ENCODE data around the gene GABRG1.

Gene GABRG1

DNA sequence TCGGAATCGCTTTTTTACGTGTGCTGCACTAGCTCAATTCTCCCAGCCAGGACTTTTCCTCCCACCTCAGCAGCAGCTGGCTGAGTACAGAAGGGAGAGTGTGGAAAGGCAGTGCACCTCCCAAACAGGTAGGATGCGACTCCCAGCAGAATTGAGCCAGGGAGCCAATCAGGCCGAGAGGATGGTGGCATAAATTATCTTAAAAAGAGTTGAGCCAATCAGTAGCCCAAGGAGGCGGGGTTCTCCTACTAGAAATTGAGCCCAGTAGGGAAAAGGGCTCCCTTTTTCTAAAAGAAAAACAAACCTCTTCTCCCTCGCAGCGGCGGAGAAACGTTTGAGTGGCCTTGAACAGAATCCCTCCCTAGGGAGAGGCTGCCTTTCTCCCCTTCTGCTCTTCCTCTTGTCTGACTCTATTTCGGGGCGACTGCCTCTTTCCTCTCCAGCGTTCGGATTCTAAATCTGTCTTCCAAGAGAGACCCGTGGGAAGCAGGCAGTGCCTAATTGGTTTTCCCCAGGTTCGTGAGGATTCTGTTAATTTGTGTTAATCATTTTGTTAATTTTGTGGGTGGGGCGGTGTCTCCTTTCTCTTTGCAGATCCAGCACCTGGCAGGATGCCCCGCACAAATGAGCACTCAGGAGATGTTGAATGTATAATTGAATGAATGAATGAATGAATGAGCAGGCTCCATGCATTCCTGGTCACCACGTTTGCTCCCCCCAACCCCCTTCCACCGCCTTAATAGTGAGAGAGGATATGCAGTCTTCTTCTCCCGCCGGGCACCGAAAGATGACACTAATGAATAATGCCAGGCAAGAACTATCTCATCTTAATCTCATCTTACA lies at the start of gene GABRG1:
Gene GABRG1 (minus strand): TSS at position 142 of the 843 bp plus-strand sequence. CDS start 141 bp downstream, at position 1.
- DNase-seq, result no peak

DNA sequence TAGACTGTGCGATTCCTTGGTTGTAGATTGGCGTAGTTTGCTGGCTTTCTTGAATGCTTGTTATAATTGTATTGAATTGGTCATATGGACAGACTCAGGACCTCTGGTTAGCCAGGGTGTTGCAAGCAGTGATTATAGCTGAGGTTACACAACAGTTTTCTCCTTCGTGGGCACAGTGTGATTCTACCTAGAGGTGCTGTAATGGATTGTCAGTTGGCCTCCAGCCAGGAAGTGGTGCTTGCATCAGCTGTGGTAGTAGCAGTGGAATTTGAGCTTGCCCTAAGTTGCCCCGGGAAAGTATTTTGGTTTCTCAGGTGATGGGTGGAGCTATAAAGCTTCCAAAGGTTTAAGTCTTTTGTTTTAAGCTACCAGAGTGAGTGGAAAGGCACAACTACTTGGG lies 23.1 kb upstream of the GABRG1 start:
- no peak for DNase-seq

GRCh38 chr4:46131498-46132057 lies 7.7 kb upstream of the GABRG1 start:
- no peak for DNase-seq

GRCh38 chr4:46124773-46125413 lies 1.0 kb upstream of the GABRG1 start:
- DNase-seq, result no peak

- no peak for DNase-seq
Measured at GRCh38 chr4:46081674-46082073, 42.2 kb downstream of the GABRG1 start.

- no peak for DNase-seq
Measured at GRCh38 chr4:46081248-46081647, 42.6 kb downstream of the GABRG1 start.

GRCh38 chr4:46073778-46074177 lies 50.1 kb downstream of the GABRG1 start:
- no peak for DNase-seq

GRCh38 chr4:46051392-46051791 lies 72.5 kb downstream of the GABRG1 start:
- no peak for DNase-seq

DNA sequence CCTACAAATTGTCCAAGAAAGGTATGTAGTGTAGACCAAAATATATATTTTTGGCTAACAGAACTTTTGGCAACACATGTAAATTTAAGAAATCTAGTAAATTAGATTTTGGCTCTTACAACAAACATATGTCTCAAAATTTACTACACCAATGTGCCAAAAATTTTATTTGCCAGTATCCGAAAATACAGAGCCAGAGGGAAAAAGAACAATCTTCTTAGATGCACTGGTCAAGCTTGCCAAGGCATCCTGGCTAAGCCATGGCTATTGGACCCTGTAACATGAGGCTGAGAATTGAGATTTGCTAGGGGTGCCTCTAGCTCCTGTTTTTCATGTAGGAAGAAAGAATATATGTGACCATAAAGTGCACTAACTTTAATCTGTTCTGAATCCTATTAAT lies 91.8 kb downstream of the GABRG1 start:
- DNase-seq, result no peak

GRCh38 chr4:46016306-46016705 lies 107.5 kb downstream of the GABRG1 start:
- no peak for DNase-seq

GRCh38 chr4:45992728-45993127 lies 131.1 kb downstream of the GABRG1 start:
- no peak for DNase-seq

- no peak for DNase-seq
Measured at GRCh38 chr4:45989775-45990174, 134.1 kb downstream of the GABRG1 start.

DNA sequence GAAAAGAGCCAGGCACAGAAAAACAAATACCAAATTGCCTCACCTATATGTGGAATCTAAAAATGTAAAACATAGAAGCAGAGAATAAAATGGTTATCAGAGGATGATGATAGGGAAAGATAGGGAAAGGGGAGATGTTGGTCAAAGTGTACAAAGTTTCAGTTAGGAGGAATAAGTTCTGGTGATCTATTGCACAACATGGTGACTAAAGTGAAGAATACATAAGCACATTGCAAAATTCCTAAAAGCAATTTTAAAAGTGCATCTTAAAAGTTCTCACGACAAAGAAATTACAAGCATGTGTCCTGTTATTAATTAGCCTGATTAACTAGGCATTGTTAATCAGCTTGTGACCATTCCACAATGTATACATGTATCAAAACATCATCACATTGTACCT lies 136.0 kb downstream of the GABRG1 start:
- DNase-seq, result no peak
